AG09319 (cell line): ENCODE measurements around the gene MMP21.

Experiments used
- DNase-seq: peaks from one replicate; pipeline ENCODE4 v3.0.0-alpha.2; 2010; ENCODE audit warnings: low read depth; ENCODE audit errors: extremely low read depth
- CTCF ChIP-seq: IDR thresholded peaks from 2 replicates; pipeline ENCODE4 v1.5.1; 2011; ENCODE audit warnings: low read depth, mild to moderate bottlenecking, inconsistent platforms, low read length, moderate library complexity

Gene MMP21

GRCh38 chr10:125781374-125781773 lies 5.8 kb upstream of the MMP21 start:
- no peak for DNase-seq

DNA sequence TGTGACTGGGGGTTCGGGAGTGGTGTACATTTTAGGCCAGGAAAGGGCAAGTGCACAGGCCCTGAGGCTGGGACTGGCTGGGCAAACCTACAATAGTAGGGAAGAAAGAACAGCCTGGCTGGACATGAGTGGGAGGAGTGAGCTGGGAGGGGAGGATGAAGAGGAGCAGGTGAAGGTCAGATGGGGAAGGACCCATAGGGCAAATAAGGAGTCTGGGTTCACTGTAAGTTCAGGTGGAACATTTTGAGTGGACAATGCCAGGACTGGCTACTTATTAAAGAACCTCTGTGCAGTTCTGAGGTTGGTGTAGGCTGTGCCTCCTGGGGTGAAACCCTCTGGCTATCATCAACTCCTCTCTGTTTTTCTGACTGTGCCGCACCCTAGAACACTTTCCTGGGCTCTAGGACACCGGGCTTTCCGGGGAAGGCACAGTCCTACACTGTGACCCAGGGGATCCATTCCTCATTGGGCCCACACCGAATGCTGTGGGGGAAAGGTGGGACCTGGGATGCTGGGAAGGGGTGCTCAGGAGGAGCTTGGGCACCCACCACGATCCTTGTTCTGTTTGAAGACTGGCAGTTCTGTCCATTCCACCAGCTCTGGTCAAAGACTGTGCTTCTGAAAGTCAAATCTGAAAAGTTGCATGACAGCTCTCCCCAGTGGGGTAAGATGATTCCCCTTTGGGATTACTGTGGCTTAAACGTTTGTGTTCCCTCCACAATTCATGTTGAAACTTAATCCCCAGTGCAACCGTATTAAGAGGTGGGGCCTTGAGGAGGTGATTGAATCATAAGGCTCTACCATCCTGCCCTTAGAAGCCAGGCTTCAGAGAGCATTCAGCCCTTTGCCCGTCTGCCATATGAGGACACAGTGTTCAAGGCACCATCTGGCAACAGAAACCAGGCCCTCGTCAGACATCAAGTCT lies 4.0 kb upstream of the MMP21 start:
- DNase-seq = no peak
- no peak for TF ChIP-seq CTCF

More at GRCh38 chr10:125781374-125781773, 5.8 kb upstream of the MMP21 start:
- no peak for TF ChIP-seq CTCF

GRCh38 chr10:125778556-125778955 lies 2.9 kb upstream of the MMP21 start:
- no peak for TF ChIP-seq CTCF
- no peak for DNase-seq

- DNase-seq = no peak
Observed at GRCh38 chr10:125777806-125778205, 2.2 kb upstream of the MMP21 start.

DNA sequence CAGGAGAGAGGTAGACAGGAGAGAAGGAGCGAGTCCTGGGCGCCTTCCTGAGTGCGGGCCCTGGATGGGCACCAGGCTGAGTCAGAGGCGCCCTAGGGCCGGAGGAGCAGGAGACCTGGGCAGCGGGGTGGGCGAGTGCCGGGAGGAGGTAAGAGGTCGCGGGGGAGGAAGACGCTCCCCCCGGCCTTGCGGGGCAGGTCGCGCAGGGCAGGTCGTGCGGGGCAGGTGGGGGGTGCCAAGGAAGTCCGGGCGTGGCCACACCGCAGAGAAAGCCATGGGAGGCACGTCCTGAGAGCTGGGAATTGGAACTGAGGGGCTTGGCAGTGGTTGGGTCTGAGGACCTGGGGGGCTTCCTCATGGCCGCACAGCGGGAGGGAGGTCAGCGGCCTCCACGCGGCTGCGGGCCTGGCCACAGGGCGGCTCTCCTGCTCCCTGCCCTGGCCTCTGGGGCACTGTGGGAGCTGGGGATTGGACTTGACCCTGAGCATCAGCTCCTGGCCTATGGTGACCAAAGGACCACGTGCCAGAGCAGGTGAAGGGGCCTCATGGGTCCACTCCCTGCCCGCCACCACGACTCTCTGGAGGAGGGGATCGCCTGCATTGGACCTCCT lies 935 bp downstream of the MMP21 start:
- no peak for TF ChIP-seq CTCF
- no peak for DNase-seq

More at GRCh38 chr10:125777806-125778205, 2.2 kb upstream of the MMP21 start:
- TF ChIP-seq CTCF = no peak

DNA sequence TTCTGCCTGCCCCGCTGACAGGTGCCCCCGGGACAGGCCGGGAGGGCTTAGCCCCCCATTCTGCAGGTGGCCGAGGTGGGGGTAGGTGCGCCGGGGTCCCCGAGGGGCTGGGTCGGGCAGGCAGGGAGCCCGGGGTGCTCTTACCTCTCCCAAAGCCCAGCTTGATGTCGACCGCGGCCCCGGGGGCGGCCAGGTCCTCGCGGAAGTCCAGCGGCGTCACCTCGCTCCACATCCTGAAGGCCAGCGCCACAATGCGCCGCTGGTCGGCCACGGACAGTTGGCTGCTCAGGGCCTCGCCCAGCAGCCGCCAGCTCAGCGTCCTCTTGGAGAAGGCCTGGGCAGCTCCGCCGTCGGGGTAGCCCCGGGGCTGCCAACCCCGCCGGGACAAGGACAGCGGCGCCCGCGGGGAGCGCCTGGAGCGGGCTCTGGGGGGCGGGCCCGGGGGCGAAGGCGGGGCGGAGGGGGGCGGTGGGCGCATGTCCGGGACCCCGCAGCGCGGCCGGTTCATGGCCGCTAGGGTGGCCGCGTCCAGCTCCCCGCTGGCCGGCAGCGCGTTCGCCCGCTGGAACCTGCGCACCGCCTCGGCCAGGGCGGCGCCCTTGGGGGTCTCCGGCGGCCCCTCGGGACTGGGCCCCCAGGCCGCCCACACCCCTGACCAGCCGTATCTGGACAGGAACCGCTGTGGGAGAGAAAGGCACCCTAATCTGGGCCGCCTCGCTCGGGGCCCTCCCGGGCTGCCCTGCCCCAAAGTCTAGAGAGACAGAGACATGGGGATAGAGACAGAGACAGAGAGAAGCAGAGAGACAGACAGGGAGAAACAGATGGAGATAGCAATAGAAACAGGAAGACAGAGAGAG lies 1.7 kb downstream of the MMP21 start:
- TF ChIP-seq CTCF = no peak
- DNase-seq = no peak
